Memory B cell (primary cell): ENCODE measurements around the gene TCP1.
"Not testable (repeated sequence)": the region's sequence is repeated elsewhere in the genome, so short reads cannot be mapped to it uniquely, and the experiment has no call there.

Experiments
- ATAC-seq: fragments of 150-1000 bp; cut with Tn5 transposase; 2 replicates; pipeline ENCODE4 v1.10.0; 2021; ENCODE audit warnings: low read depth, mild to moderate bottlenecking, moderate library complexity
- DNase-seq, 2 donors: peaks; one replicate each; pipeline ENCODE4 v3.0.0; 2022; ENCODE audit warnings: low spot score in 2 of 2
- H3K27ac Mint-ChIP-seq: one replicate; pipeline ENCODE4 v1.8.0; 2022; ENCODE audit warnings: mild to moderate bottlenecking, moderate library complexity, mixed read lengths
- H3K27me3 Mint-ChIP-seq: one replicate; pipeline ENCODE4 v1.8.0; 2022; ENCODE audit warnings: mixed read lengths
- H3K36me3 Mint-ChIP-seq: one replicate; pipeline ENCODE4 v1.8.0; 2022; ENCODE audit warnings: mild to moderate bottlenecking, mixed read lengths
- H3K4me1 Mint-ChIP-seq: one replicate; pipeline ENCODE4 v1.8.0; 2022; ENCODE audit warnings: mixed read lengths
- H3K4me3 Mint-ChIP-seq: one replicate; pipeline ENCODE4 v1.8.0; 2022; ENCODE audit warnings: mild to moderate bottlenecking, moderate library complexity, mixed read lengths
- H3K9me3 Mint-ChIP-seq: one replicate; pipeline ENCODE4 v1.8.0; 2022; ENCODE audit warnings: mixed read lengths

TCP1 gene

DNA sequence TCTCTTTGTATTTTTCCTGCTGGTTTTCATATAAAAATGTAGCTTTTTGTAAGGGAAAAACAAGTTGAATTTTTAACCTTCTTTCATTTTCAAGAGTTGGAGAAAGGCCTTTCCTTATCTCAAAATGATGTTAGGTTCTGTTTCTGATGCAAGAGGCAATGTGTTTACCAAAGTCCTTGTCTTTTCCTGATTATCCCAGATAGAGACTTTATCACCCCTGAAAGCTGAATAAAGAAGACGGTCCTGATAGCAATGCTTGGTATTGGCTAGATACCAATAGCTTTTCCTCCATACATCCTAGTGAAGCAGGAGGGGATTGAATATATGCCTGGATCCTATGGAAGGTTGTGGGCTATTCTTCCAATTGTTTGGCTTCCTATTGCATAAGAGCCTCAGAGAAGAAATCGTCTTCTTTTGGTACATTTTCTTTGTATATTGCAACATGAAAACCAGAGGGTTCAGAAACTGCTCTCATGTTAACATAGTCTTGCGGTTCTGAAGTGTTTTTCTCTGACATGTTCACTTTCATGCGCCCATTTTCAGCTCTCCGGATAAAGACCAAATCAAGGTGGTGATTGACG, 16.1 kb upstream of the TCP1 start:
- Mint-ChIP-seq H3K27ac (no peak overlapping the region), H3K36me3 (peaks cover 3% of the 10 kb centered on the region), H3K27me3 (no peaks in the 10 kb centered on the region), H3K9me3 (no peaks in the 10 kb centered on the region), H3K4me3 (no peak overlapping the region), H3K4me1 (peaks cover 5% of the 10 kb centered on the region)
- no peak for ATAC-seq
- no peak for DNase-seq

DNA sequence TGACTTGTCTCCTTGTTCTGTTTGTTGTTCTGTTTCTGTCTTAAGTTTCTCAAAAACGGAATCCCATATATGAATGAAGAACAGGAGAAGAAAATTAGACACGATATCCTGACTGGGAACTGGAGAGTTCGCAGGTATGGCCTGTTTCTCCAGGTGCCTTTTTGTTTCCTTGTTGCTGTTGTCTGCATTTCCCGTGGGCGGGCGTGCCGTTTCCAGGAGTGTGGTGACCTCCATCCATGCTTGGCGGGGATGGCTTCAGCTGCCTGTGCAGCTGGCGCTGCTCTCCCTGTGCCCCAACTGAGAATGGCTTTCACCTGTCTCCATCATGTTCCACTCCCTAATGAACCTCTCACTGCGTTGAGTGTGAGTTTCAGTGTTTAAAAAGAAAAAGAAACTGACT, 15.1 kb upstream of the TCP1 start:
- Mint-ChIP-seq H3K4me3 (no peak overlapping the region), H3K9me3 (no peaks in the 10 kb centered on the region), H3K27me3 (no peaks in the 10 kb centered on the region), H3K36me3 (peaks cover 6% of the 10 kb centered on the region), H3K27ac (no peak overlapping the region), H3K4me1 (peaks cover 1% of the 10 kb centered on the region)
- DNase-seq (no peak), ATAC-seq (no peak)

DNA sequence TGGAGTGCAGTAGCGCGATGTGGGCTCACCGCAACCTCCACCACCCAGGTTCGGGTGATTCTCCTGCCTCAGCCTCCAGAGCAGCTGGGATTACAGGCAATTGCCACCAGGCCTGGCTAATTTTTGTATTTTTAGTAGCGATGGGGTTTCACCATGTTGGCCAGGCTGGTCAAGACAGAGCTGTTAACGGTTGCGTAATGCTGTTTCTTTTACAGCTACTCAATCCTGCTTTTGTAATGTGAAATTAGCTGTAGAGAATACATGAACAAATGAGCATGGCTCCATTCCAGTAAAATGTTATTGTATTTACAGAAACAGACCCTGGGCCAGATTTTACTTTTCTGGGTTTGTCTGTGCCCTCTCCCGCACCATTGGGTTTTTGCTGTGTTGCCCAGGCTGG, 12.5 kb upstream of the TCP1 start:
- Mint-ChIP-seq H3K36me3 (peaks cover 12% of the 10 kb centered on the region), H3K4me1 (no peaks in the 10 kb centered on the region), H3K4me3 (no peak overlapping the region), H3K27ac (no peak overlapping the region), H3K27me3 (no peaks in the 10 kb centered on the region), H3K9me3 (no peaks in the 10 kb centered on the region)
- no peak for DNase-seq
- ATAC-seq: no peak

DNA sequence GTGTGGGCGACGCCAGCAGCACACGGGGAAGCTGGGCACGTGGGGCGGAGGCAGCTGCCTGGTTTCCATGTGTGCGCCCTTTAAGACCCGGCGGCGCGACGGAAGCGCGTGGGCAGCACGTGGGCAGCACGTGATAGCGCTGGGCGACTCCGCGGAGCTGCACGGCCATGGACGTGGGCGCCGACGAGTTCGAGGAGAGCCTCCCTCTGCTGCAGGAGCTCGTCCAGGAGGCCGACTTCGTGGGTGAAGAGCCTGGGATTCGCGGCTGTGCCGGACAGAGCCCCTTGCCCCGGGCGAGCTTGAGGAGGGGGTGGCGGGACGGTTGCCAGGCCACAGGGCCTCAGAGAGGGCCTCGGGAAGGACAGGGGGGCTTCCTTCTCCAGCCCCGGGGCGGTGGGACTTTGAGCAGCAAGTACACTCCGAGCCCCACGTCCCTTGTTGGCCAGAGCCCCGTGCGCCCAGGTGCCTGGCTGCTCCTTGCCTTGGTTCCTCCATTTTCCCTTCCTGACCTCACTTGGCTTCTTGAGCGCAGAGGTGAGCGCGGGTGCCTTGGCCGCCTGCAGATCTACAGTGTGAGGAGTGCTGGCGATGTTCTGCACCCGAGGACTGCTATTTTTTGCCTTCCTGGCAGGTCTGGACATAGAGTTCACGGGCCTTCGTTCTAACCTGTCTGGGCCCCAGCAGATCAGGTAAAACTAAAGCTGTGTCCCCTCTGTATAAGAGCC, 10.9 kb upstream of the TCP1 start, which contains the start of gene PNLDC1:
TSS of gene PNLDC1 (plus strand) at position 136 of the 725 bp plus-strand sequence. CDS start at position 168, 32 bp downstream.
- H3K9me3 Mint-ChIP-seq: no peaks in the 10 kb centered on the region
- no peak within 1 kb of the TSS for H3K4me3 Mint-ChIP-seq
- H3K4me1 Mint-ChIP-seq: peaks cover 2% of the 10 kb centered on the region
- DNase-seq: no peak
- peaks cover 13% of the 10 kb centered on the region for H3K36me3 Mint-ChIP-seq
- no peak for ATAC-seq
- no peaks in the 10 kb centered on the region for H3K27me3 Mint-ChIP-seq
- H3K27ac Mint-ChIP-seq: no peak within 1 kb of the TSS

DNA sequence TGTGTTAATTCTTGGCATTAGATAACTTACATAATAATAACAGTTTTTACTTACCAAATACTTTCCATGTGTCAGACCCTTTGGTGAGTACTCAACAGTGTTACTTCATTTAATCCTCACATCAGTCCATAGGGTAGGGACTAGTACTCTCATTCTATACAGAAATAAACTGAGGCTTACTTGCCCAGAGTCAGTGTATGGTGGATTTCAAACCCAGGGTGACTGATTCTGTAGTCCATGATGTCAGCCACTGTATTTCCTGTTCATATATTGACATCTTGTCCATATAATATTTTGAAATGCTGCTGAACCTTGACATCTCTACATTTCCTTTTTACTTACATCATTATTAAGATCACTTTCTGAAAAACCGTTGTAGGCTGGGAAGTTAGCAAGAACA, 8.2 kb upstream of the TCP1 start:
- H3K4me1 Mint-ChIP-seq: peaks cover 5% of the 10 kb centered on the region
- H3K27me3 Mint-ChIP-seq: no peaks in the 10 kb centered on the region
- H3K9me3 Mint-ChIP-seq: no peaks in the 10 kb centered on the region
- no peak for DNase-seq
- no peak for ATAC-seq
- no peak overlapping the region for H3K27ac Mint-ChIP-seq
- peaks cover 18% of the 10 kb centered on the region for H3K36me3 Mint-ChIP-seq
- H3K4me3 Mint-ChIP-seq: no peak overlapping the region

DNA sequence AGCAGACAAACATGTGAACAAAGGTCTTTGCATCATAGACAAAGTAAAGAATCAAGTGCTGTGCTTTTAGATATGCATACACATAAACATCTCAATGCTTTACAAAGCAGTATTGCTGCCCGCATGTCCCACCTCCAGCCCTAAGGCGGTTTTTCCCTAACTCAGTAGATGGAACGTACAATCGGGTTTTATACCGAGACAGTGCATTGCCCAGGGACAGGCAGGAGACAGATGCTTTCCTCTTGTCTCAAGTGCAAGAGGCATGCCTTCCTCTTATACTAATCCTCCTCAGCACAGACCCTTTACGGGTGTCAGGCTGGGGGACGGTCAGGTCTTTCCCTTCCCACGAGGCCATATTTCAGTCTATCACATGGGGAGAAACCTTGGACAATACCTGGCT, 5.6 kb upstream of the TCP1 start:
- DNase-seq, H3K27ac Mint-ChIP-seq, H3K9me3 Mint-ChIP-seq, ATAC-seq, H3K27me3 Mint-ChIP-seq, H3K4me3 Mint-ChIP-seq: not testable (repeated sequence)
- H3K36me3 Mint-ChIP-seq: peaks cover 25% of the 10 kb centered on the region
- peaks cover 12% of the 10 kb centered on the region for H3K4me1 Mint-ChIP-seq

DNA sequence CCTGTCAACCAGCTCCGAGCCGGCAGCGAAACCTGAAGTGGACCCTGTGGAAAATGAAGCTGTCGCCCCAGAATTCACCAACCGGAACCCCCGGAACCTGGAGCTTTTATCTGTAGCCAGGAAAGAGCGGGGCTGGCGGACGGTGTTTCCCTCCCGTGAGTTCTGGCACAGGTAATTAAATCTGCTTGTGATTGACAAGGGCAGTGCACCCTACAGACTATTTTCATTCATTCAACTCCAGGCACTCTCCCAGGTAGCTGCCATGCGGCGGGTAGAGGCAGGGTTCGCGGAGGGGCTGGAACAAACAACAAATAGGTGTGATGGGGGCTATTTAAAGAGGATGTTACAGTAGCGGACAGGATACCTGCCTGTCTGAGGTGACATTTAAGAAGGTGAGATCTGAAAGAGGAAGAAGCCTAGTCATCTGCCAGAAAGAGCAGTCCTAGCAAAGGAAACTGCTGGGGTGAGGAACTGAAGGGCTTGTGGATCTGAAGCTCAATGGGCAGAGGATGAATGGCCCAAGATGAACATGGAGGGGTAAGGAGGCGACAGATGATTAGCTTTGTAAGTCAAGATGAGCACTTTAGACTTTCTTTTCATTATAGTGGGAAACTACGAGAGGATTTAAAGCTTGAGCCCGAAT, 1.7 kb upstream of the TCP1 start:
- Mint-ChIP-seq H3K36me3 (peaks cover 18% of the 10 kb centered on the region), H3K4me3 (peak overlapping the region; percentile 99), H3K9me3 (no peaks in the 10 kb centered on the region), H3K27me3 (no peaks in the 10 kb centered on the region), H3K4me1 (peaks cover 23% of the 10 kb centered on the region), H3K27ac (peak overlapping the region; percentile 92)
- DNase-seq (peak; percentile 7 to 19), ATAC-seq (no peak)

DNA sequence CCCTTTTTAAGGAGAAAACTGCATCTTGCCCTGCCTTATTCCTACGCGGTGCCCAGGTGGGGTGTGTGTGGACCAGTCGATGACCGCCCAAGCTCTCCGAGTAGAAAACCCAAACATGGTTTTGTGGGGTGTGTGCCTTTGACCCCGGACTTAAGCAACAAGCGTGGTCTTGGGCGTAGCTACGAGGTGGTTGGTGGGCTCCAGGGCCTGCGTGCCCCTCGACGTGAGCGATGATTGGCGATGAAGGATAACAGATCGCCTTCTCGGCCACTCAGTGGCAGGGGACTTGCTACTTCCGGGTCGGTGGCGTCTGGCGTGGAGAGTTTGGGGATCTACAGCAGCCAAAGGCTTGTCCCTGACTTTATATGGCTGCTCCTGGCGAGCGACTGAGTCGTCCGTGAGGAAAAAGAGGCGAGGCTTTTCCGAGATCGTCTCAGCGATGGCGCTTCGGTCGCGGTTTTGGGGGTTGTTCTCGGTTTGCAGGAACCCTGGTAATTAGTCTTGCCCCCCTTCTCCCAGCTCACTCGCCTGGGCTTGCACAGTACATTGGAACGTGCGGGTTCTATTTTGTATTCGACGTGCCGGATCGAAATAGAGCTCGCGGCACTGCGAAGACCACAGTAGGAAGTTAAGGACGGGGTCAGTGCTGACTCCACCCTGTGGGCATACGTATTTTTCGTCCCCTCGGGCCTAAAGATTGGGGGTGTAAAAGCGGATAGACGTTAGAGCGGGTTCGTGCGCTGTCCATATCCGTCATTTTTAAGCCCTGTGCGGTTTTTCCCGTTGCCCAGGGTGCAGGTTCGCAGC, 950 bp upstream of the TCP1 start, which contains the start of gene MRPL18:
TSS of gene MRPL18 (plus strand) at position 319 of the 807 bp plus-strand sequence. CDS start at position 440, 121 bp downstream.
- ATAC-seq: peak; percentile 77
- Mint-ChIP-seq H3K4me3 (peak within 1 kb of the TSS; percentile 99), H3K27me3 (no peaks in the 10 kb centered on the region), H3K4me1 (peaks cover 21% of the 10 kb centered on the region), H3K36me3 (peaks cover 16% of the 10 kb centered on the region), H3K27ac (peak within 1 kb of the TSS; percentile 92), H3K9me3 (no peaks in the 10 kb centered on the region)
- peak; percentile 58 to 77 for DNase-seq

DNA sequence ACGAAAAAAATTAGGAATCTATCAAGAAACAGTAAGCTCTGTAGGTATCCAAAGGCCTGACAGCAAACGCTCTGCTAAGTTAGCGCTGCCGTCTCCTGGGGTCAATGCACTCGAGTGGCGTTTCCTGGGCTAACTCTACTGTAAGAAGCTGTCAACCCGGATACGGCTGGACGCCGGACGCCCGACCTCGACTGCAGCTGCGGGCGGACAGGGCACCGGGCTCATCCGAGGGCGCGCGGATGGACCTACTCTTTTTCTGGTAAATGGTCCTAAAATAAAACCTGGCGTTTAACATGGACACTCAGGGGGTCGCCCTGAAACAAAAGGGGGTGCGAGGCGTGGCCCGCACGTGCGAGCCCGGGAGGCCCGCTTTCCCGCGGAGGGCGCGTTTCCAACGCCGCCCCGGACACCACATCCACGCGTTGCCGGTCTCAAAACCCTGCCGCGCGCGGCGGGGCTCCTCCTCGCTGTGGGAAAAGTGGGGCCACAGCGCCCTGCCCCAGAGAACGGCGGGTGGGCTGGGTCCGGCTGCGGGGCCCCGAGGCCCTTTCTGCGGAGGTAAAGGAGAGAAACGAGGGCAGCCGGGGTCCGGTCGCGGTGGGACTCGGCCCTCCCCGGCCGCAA, 537 bp downstream of the TCP1 start:
- H3K36me3 Mint-ChIP-seq: peaks cover 14% of the 10 kb centered on the region
- no peak for ATAC-seq
- peaks cover 20% of the 10 kb centered on the region for H3K4me1 Mint-ChIP-seq
- no peak for DNase-seq
- H3K4me3 Mint-ChIP-seq: peak overlapping the region; percentile 99
- peak overlapping the region; percentile 92 for H3K27ac Mint-ChIP-seq
- H3K27me3 Mint-ChIP-seq: no peaks in the 10 kb centered on the region
- H3K9me3 Mint-ChIP-seq: no peaks in the 10 kb centered on the region

DNA sequence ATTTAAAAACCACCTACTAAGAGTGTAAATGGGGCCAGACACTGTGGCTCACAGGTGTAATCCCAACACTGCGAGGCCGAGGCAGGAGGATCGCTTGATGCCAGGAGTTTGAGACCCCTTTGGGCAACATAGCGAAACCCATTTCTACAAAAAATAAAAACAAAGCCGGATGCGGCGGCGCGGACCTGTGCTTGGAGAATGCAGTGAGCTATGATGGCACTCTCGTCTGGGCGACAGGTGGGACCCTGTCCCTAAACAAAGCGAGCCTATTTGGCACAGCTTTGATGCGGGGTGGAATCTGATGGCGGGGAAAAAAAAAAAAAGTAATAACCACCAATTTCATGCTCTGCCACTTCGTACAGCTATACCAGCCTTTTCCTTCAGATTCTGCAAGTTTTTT, 1.1 kb downstream of the TCP1 start:
- ATAC-seq (no peak), DNase-seq (no peak)
- Mint-ChIP-seq H3K36me3 (peaks cover 14% of the 10 kb centered on the region), H3K4me3 (peak overlapping the region; percentile 99), H3K4me1 (peaks cover 20% of the 10 kb centered on the region), H3K27ac (peak overlapping the region; percentile 92), H3K9me3 (no peaks in the 10 kb centered on the region), H3K27me3 (no peaks in the 10 kb centered on the region)

DNA sequence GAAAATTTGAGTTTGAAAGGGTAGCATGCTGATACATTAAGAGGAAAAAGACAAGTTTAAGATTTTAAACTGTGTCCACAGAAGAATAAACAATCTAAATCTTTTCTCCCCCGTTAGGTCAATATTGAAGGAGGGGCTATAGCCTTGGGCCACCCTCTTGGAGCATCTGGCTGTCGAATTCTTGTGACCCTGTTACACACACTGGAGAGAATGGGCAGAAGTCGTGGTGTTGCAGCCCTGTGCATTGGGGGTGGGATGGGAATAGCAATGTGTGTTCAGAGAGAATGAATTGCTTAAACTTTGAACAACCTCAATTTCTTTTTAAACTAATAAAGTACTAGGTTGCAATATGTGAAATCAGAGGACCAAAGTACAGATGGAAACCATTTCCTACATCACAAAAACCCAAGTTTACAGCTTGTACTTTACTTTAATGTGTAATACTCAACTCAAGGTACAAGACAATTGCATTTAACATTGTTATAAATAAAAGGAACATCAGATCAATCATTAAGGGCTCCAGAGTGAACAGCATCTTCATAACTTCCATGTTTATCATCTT, 10.8 kb downstream of the TCP1 start:
- Mint-ChIP-seq H3K9me3 (no peaks in the 10 kb centered on the region), H3K27me3 (no peaks in the 10 kb centered on the region), H3K27ac (no peak overlapping the region), H3K4me1 (peaks cover 9% of the 10 kb centered on the region), H3K4me3 (no peak overlapping the region), H3K36me3 (peaks cover 35% of the 10 kb centered on the region)
- DNase-seq (no peak), ATAC-seq (no peak)

DNA sequence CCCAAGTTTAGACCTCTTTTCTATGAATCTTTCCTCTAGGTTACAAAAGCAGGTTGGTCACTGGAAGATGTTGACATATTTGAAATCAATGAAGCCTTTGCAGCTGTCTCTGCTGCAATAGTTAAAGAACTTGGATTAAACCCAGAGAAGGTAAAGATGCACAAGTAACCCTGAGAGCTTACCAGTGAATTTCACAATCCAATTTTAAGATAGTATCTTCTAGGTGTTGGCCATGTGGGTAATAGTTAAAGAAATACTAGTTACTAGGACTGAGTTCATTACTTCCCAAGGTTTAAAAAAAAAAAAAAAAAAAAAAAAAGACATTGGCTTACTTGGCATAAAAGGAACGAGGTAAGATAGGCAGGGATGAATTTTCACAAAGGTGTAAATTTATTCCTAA, 11.3 kb downstream of the TCP1 start:
- H3K4me1 Mint-ChIP-seq: peaks cover 9% of the 10 kb centered on the region
- no peak for DNase-seq
- ATAC-seq: no peak
- no peaks in the 10 kb centered on the region for H3K9me3 Mint-ChIP-seq
- no peak overlapping the region for H3K4me3 Mint-ChIP-seq
- H3K27me3 Mint-ChIP-seq: no peaks in the 10 kb centered on the region
- H3K36me3 Mint-ChIP-seq: peaks cover 35% of the 10 kb centered on the region
- H3K27ac Mint-ChIP-seq: no peak overlapping the region

DNA sequence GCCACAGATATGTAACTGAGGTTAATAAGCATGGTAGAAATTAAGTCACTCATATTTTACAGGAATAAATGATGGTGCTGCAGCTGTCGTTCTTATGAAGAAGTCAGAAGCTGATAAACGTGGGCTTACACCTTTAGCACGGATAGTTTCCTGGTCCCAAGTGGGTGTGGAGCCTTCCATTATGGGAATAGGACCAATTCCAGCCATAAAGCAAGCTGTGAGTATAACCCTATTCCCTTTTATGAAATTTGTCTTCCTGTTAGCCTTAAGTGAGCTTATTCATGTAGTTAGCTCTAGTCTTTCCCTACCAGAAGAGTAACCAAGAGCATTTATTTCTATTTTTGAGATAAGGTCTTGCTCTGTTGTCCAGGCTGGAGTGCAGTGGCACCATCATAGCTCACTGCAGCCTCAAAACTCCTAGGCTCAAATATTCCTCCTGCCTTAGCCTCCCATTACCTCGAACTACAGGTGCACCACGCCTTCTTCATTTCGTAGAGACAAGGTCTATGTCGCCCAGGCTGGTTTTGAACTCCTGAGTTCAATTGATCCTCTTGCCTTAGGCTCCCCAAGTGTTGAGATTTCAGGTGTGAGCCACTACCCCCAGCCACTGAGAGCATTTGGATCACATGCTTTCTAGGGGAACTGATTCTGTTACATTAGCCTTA, 12.0 kb downstream of the TCP1 start:
- ATAC-seq: no peak
- Mint-ChIP-seq H3K4me3 (no peak overlapping the region), H3K27ac (no peak overlapping the region), H3K27me3 (no peaks in the 10 kb centered on the region), H3K4me1 (peaks cover 3% of the 10 kb centered on the region), H3K36me3 (peaks cover 29% of the 10 kb centered on the region), H3K9me3 (no peaks in the 10 kb centered on the region)
- DNase-seq: no peak
